MCF 10A (cell line): ENCODE results near the gene CMTM7. TPM values are rescaled to one million over a fixed set of nuclear protein-coding genes. Genes with fewer than 3 reads are reported as not detected.

ENCODE experiments used
- BruUV-seq: library from RNA; stranded (reverse); fragments of 400-500 nt; replicated peaks from 2 replicates; lab custom pipeline; 2021; lab: Mats Ljungman, UMichigan
- CTCF ChIA-PET: fragments of 300-600 bp; sonication (Branson Sonifier 250); formaldehyde crosslinking; extraction: SDS; loops from one replicate; lab custom pipeline; 2021; ENCODE audit warnings: antibody characterized with exemption, inconsistent platforms; lab: Yijun Ruan, JAX
- POLR2A ChIA-PET: fragments of 300-600, 350-650 bp; sonication (Branson Sonifier 250); formaldehyde crosslinking; extraction: SDS; loops from one replicate; lab custom pipeline; 2020; ENCODE audit warnings: antibody characterized with exemption, inconsistent platforms; lab: Yijun Ruan, JAX
- DNase-seq: peaks from one replicate; pipeline ENCODE4 v3.0.0-alpha.2; 2018; ENCODE audit not compliant: unreplicated experiment
- H3K27ac Mint-ChIP-seq: one replicate; pipeline ENCODE4 v1.8.0; 2022; ENCODE audit warnings: mild to moderate bottlenecking, low read depth, mixed read lengths; ENCODE audit not compliant: unreplicated experiment
- H3K27me3 Mint-ChIP-seq: one replicate; pipeline ENCODE4 v1.8.0; 2022; ENCODE audit warnings: mixed read lengths; ENCODE audit not compliant: insufficient read depth, unreplicated experiment
- H3K36me3 Mint-ChIP-seq: one replicate; pipeline ENCODE4 v1.8.0; 2022; ENCODE audit warnings: mild to moderate bottlenecking, moderate library complexity, mixed read lengths; ENCODE audit not compliant: insufficient read depth, unreplicated experiment
- H3K4me1 Mint-ChIP-seq: one replicate; pipeline ENCODE4 v1.8.0; 2022; ENCODE audit warnings: mixed read lengths; ENCODE audit not compliant: insufficient read depth, unreplicated experiment
- H3K4me3 Mint-ChIP-seq: one replicate; pipeline ENCODE4 v1.8.0; 2022; ENCODE audit warnings: mild to moderate bottlenecking, moderate library complexity, mixed read lengths; ENCODE audit not compliant: unreplicated experiment
- H3K9me3 Mint-ChIP-seq: one replicate; pipeline ENCODE4 v1.8.0; 2022; ENCODE audit warnings: mixed read lengths; ENCODE audit not compliant: unreplicated experiment
- intact Hi-C: fragments of 100-400 bp; cut with micrococcal nuclease; formaldehyde crosslinking; loops from 2 replicates; pipeline ENCODE4 v1.14.1; 2022
- total RNA-seq: library from RNA; stranded (reverse); gene quantifications from 2 replicates; pipeline ENCODE4 v1.2.3, GENCODE V29; 2022
- TF ChIP-seq, protein P1 (sequence below): fragments of 200-600 bp; IDR thresholded peaks from one replicate; pipeline ENCODE4 v1.8.0; 2022; ENCODE audit warnings: antibody characterized with exemption, mild to moderate bottlenecking; ENCODE audit not compliant: unreplicated experiment

The CMTM7 gene
- total RNA-seq, 1 experiment from 2014 or later: 14.3 TPM

DNA sequence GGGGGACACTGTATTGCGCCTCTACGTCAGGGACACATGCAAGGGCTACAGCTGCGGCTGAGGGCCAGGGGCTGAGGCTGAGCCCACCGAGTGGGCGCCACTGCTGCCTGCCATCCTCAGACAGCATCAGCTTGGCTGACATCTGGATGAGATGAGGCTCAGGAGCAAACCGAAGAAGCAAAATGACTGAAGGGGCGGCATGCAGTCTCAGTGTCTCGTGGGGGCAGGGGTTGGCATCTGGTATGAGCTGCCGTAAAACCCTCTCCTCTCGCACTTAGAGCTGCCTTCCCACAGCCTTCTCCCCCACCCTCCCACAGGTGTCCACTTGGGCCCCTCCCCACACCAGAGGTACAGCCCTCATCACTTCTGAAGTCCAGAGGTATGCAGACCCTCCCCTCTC, 24.2 kb upstream of the CMTM7 start:
- CTCF ChIA-PET: interaction anchor here (0.6 to 8.4 kb wide), 3 partner anchors 8 to 675 kb away, joined by 3 to 60 read pairs (median 3); no protein-coding TSS in a partner anchor

GRCh38 chr3:32371461-32372212, 20.0 kb upstream of the CMTM7 start:
- no peak overlapping the region for H3K27ac Mint-ChIP-seq
- no peak for DNase-seq
- CTCF ChIA-PET: interaction anchor here (0.5 to 2.0 kb wide), 8 partner anchors 8 to 482 kb away, joined by 3 to 17 read pairs (median 3); no protein-coding TSS in a partner anchor
- peaks cover 3% of the 10 kb centered on the region for H3K4me1 Mint-ChIP-seq
- POLR2A ChIA-PET: no interaction called here
- no peaks in the 10 kb centered on the region for H3K9me3 Mint-ChIP-seq
- intact Hi-C loops: no loop called here
- no peaks in the 10 kb centered on the region for H3K36me3 Mint-ChIP-seq
- TF ChIP-seq, protein P1, sequence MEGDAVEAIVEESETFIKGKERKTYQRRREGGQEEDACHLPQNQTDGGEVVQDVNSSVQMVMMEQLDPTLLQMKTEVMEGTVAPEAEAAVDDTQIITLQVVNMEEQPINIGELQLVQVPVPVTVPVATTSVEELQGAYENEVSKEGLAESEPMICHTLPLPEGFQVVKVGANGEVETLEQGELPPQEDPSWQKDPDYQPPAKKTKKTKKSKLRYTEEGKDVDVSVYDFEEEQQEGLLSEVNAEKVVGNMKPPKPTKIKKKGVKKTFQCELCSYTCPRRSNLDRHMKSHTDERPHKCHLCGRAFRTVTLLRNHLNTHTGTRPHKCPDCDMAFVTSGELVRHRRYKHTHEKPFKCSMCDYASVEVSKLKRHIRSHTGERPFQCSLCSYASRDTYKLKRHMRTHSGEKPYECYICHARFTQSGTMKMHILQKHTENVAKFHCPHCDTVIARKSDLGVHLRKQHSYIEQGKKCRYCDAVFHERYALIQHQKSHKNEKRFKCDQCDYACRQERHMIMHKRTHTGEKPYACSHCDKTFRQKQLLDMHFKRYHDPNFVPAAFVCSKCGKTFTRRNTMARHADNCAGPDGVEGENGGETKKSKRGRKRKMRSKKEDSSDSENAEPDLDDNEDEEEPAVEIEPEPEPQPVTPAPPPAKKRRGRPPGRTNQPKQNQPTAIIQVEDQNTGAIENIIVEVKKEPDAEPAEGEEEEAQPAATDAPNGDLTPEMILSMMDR: no peak
- no peak overlapping the region for H3K4me3 Mint-ChIP-seq
- BruUV-seq: no TSS peak
- no peaks in the 10 kb centered on the region for H3K27me3 Mint-ChIP-seq

More for the DNA sequence above, 24.2 kb upstream of the CMTM7 start:
- Mint-ChIP-seq H3K9me3 (no peaks in the 10 kb centered on the region), H3K4me3 (no peak overlapping the region), H3K27me3 (no peaks in the 10 kb centered on the region), H3K36me3 (no peaks in the 10 kb centered on the region), H3K4me1 (peaks cover 9% of the 10 kb centered on the region), H3K27ac (no peak overlapping the region)
- TF ChIP-seq, protein P1: no peak
- intact Hi-C loops: no loop called here
- POLR2A ChIA-PET: no interaction called here
- no TSS peak for BruUV-seq
- DNase-seq: no peak

GRCh38 chr3:32372213-32372490, 19.5 kb upstream of the CMTM7 start:
- Mint-ChIP-seq H3K36me3 (no peaks in the 10 kb centered on the region), H3K27ac (no peak overlapping the region), H3K4me3 (no peak overlapping the region), H3K27me3 (no peaks in the 10 kb centered on the region), H3K9me3 (no peaks in the 10 kb centered on the region), H3K4me1 (no peaks in the 10 kb centered on the region)
- no peak for DNase-seq
- intact Hi-C loops: no loop called here
- CTCF ChIA-PET: interaction anchor here (0.8 to 2.0 kb wide), 4 partner anchors 9 to 195 kb away, joined by 3 to 17 read pairs (median 3); no protein-coding TSS in a partner anchor
- TF ChIP-seq, protein P1: no peak
- BruUV-seq: no TSS peak
- POLR2A ChIA-PET: no interaction called here

GRCh38 chr3:32373276-32373675, 18.4 kb upstream of the CMTM7 start:
- Mint-ChIP-seq H3K36me3 (no peaks in the 10 kb centered on the region), H3K27me3 (no peaks in the 10 kb centered on the region), H3K4me3 (no peak overlapping the region), H3K9me3 (no peaks in the 10 kb centered on the region), H3K27ac (no peak overlapping the region), H3K4me1 (no peaks in the 10 kb centered on the region)
- intact Hi-C loops: no loop called here
- ChIA-PET CTCF (interaction anchor here (0.7 to 4.8 kb wide), 5 partner anchors 10 to 1392 kb away, joined by 3 to 108 read pairs (median 14); partner anchors contain the start of gene CMTM7), POLR2A (interaction anchor here (1.2 kb wide), 1 partner anchor 95 kb away, joined by 3 read pairs; no protein-coding TSS in a partner anchor)
- no peak for DNase-seq
- BruUV-seq: no TSS peak
- TF ChIP-seq, protein P1: no peak
